Panc1 (cell line): Measurements from ENCODE around the gene SBDS. TPM values are rescaled to one million over a fixed set of nuclear protein-coding genes. Genes with fewer than 3 reads are reported as not detected.

Experiments used
- ATAC-seq: fragments of 200-7000 bp; cut with Tn5 transposase; 2 replicates; pipeline ENCODE4 v1.9.1; 2020; ENCODE audit warnings: mild to moderate bottlenecking, moderate library complexity
- BruUV-seq: library from RNA; stranded (reverse); fragments of 400-500 nt; replicated peaks from 2 replicates; lab custom pipeline; 2021; lab: Mats Ljungman, UMichigan
- CTCF ChIA-PET: fragments of 300-600 bp; sonication (Branson Sonifier 250); formaldehyde crosslinking; loops from one replicate; lab custom pipeline; 2022; ENCODE audit warnings: antibody characterized with exemption; lab: Charles Lee
- POLR2A ChIA-PET: fragments of 300-600 bp; sonication (Branson Sonifier 250); formaldehyde crosslinking; loops from one replicate; lab custom pipeline; 2022; ENCODE audit warnings: antibody characterized with exemption; lab: Charles Lee
- DNase-seq: peaks from one replicate; pipeline ENCODE4 v3.0.0-alpha.2; 2010; ENCODE audit warnings: low read depth, low spot score
- H3K27ac ChIP-seq: 2 replicates; pipeline ENCODE4 v1.5.1; 2011; ENCODE audit warnings: mild to moderate bottlenecking, low read length, inconsistent platforms
- H3K27me3 ChIP-seq: fragments of 200-500 bp; sonication (Bioruptor generic); 2 replicates; pipeline ENCODE4 v1.6.0; 2014; ENCODE audit warnings: low read length, inconsistent platforms; ENCODE audit not compliant: control insufficient read depth, insufficient read depth
- H3K36me3 ChIP-seq: fragments of 200-500 bp; sonication (Bioruptor generic); 2 replicates; pipeline ENCODE4 v1.5.1; 2014; ENCODE audit warnings: inconsistent platforms, mild to moderate bottlenecking, low read length, moderate library complexity; ENCODE audit not compliant: control insufficient read depth, insufficient read depth
- H3K4me1 ChIP-seq: 2 replicates; pipeline ENCODE4 v1.5.1; 2011; ENCODE audit warnings: inconsistent platforms, mild to moderate bottlenecking, low read length, moderate library complexity; ENCODE audit not compliant: control insufficient read depth, insufficient read depth
- H3K4me3 ChIP-seq, 2 experiments: 2 replicates each; pipeline ENCODE4 v1.5.1; 2011 to 2012; ENCODE audit warnings: low read depth in 2 of 2, low read length in 2 of 2, mild to moderate bottlenecking in 2 of 2, inconsistent platforms in 1 of 2, moderate library complexity in 1 of 2
- H3K9me3 ChIP-seq: fragments of 200-500 bp; sonication (Bioruptor generic); 2 replicates; pipeline ENCODE4 v1.5.1; 2014; ENCODE audit warnings: low read depth, mild to moderate bottlenecking, inconsistent platforms, low read length, moderate library complexity; ENCODE audit not compliant: control insufficient read depth, insufficient read depth
- CTCF ChIP-seq: fragments of 450-650 bp; IDR thresholded peaks from 2 replicates; pipeline ENCODE4 v1.5.1; 2017; ENCODE audit warnings: mild to moderate bottlenecking
- POLR2AphosphoS5 ChIP-seq: IDR thresholded peaks from 2 replicates; pipeline ENCODE4 v1.6.1; 2012; ENCODE audit warnings: mild to moderate bottlenecking, low read depth, low read length, moderate library complexity
- REST ChIP-seq, 2 experiments: IDR thresholded peaks; 2 replicates each; pipeline ENCODE4 v1.6.1; 2011 to 2012; ENCODE audit warnings: low read depth in 2 of 2, control low read depth in 1 of 2, low read length in 1 of 2, mild to moderate bottlenecking in 1 of 2, moderate library complexity in 1 of 2; ENCODE audit not compliant: insufficient read depth in 1 of 2
- SIN3A ChIP-seq: IDR thresholded peaks from 2 replicates; pipeline ENCODE4 v1.6.1; 2012; ENCODE audit warnings: low read depth, mild to moderate bottlenecking, low read length, moderate library complexity, borderline replicate concordance; ENCODE audit not compliant: insufficient read depth
- TCF7L2 ChIP-seq: IDR thresholded peaks from 2 replicates; pipeline ENCODE4 v1.6.1; 2011; ENCODE audit warnings: mild to moderate bottlenecking, low read depth, low read length, inconsistent platforms
- in situ Hi-C: cut with HindIII; loops from 2 replicates; pipeline ENCODE4 v1.10.0; 2016; ENCODE audit warnings: low sequenced_read_pairs, low pct_unique_long_range_greater_than_20kb
- intact Hi-C: fragments of 100-400 bp; cut with micrococcal nuclease; formaldehyde crosslinking; loops from one replicate; pipeline ENCODE4 v1.10.0; 2022; ENCODE audit not compliant: unreplicated experiment
- total RNA-seq: library from RNA; stranded (reverse); gene quantifications from one replicate; pipeline ENCODE4 v1.2.1, GENCODE V29; 2021; ENCODE audit not compliant: unreplicated experiment

SBDS gene
- total RNA-seq, 1 experiment from 2014 or later, result 82.8 TPM

DNA sequence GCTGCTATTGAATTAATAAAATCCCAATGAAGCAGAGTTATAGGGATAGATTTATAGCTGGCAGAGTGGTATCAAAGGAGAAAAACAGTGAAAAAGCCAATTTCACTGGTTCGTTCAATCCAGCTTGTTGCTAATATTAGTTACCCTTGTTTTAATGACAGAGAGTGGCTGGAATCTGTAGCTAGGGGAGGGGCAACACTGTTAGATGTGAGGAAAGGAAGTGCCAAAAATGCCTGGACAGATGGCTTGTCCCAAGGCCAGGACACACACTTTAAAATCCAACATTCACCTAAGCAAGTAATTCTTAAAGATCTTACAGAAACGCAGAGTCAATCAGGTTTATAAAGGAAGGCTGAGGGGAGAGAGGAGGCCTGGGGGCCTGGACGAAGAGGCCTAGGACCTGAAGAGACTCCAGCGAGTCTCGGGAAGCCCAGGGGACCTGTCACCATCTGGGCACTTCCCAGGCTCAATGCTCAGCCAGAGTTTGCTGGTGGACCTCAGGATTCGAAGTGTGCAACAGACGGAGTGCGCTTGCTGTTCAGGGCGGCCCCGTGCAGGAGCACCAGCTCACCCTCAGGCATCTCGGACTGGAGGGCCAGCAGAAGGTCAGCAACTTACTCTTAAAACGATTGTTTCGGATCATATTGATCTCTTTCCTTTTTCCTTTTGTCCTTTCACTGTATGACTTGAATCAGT lies 37.6 kb downstream of the SBDS start:
- H3K4me1 ChIP-seq, result peaks cover 2% of the 10 kb centered on the region; the same call in 1 of the 2 replicates
- TF ChIP-seq POLR2AphosphoS5, result no peak
- H3K4me3 ChIP-seq, result no peak overlapping the region
- DNase-seq (no peak), ATAC-seq (no peak)
- no peaks in the 10 kb centered on the region for H3K9me3 ChIP-seq
- intact Hi-C loops (no loop called here), in situ Hi-C loops (no loop called here)
- POLR2A ChIA-PET, result interaction anchor here (0.6 kb wide), 1 partner anchor 31 kb away, joined by 4 read pairs; no protein-coding TSS in a partner anchor
- H3K27me3 ChIP-seq, result no peaks in the 10 kb centered on the region
- CTCF ChIA-PET, result no interaction called here
- H3K27ac ChIP-seq, result no peak overlapping the region
- TSS peak; percentile 66 for BruUV-seq
- H3K36me3 ChIP-seq, result peaks cover 4% of the 10 kb centered on the region; the same call in 1 of the 2 replicates

DNA sequence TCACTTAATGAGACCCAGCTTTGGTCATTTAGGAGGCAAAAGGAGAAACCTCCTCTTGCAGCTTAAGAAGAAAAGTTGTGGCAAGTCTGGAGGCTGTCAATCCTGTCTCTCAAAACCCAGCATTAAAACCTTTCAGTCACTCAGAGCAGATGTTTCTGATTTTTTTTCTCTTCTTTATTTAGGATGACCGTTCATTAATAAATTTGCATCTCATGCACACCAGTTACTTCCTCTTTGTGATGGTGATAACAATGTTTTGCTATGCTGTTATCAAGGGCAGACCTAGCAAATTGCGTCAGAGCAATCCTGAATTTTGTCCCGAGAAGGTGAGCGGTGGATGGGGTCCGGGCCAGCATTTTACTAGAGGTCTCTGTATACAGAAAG lies 42.4 kb downstream of the SBDS start:
- Histone ChIP-seq H3K4me3 (no peak overlapping the region), H3K27me3 (no peaks in the 10 kb centered on the region), H3K27ac (no peak overlapping the region), H3K36me3 (peaks cover 20% of the 10 kb centered on the region), H3K4me1 (peaks cover 10% of the 10 kb centered on the region), H3K9me3 (no peaks in the 10 kb centered on the region)
- BruUV-seq, result no TSS peak
- POLR2A ChIA-PET, result interaction anchor here (0.6 kb wide), 1 partner anchor 122 kb away, joined by 10 read pairs; no protein-coding TSS in a partner anchor
- intact Hi-C loops, result no loop called here
- in situ Hi-C loops, result no loop called here
- CTCF ChIA-PET, result no interaction called here
- ATAC-seq (no peak), DNase-seq (no peak)
- TF ChIP-seq SIN3A (no peak), POLR2AphosphoS5 (no peak), REST (IDR thresholded peaks at IDR 0.05; ENCODE audit: insufficient read depth in 1 of 2, low read depth in 2 of 2, low read length in 1 of 2) (no peak), TCF7L2 (no peak), CTCF (no peak)
